Heart right ventricle (tissue), 16 donors: ENCODE measurements around the gene DHRS2. TPM values are rescaled to one million over a fixed set of nuclear protein-coding genes. Genes with fewer than 3 reads are reported as not detected.

ENCODE experiments used
- ATAC-seq, 8 donors: fragments of 200-7000 bp; cut with Tn5 transposase; one replicate each; pipeline ENCODE4 v1.9.1; 2020; ENCODE audit warnings: mild to moderate bottlenecking in 8 of 8, moderate library complexity in 8 of 8, moderate number of reproducible peaks in 1 of 8
- DNase-seq, 2 donors: peaks; one replicate each; pipeline ENCODE4 v3.0.0-alpha.2; 2020
- H3K27ac ChIP-seq, 10 donors: fragments of 200-600 bp; sonication (generic) in 2 of 10; one replicate each; pipeline versions ENCODE4 v1.5.0 to v1.8.0; 2020 to 2022; ENCODE audit warnings: mild to moderate bottlenecking in 3 of 10
- H3K27me3 ChIP-seq, 7 donors: fragments of 200-600 bp; one replicate each; pipeline ENCODE4 v1.8.0; 2021 to 2022; ENCODE audit warnings: mild to moderate bottlenecking in 2 of 7
- H3K36me3 ChIP-seq, 9 donors: fragments of 200-600 bp; sonication (generic) in 1 of 9; one replicate each; pipeline versions ENCODE4 v1.5.0 to v1.8.0; 2020 to 2022; ENCODE audit warnings: mild to moderate bottlenecking in 2 of 9
- H3K4me1 ChIP-seq, 9 donors: fragments of 200-600 bp; sonication (generic) in 1 of 9; one replicate each; pipeline versions ENCODE4 v1.5.0 to v1.8.0; 2020 to 2022; ENCODE audit warnings: mild to moderate bottlenecking in 4 of 9
- H3K4me3 ChIP-seq, 10 donors: fragments of 200-600 bp; sonication (generic) in 2 of 10; one replicate each; pipeline versions ENCODE4 v1.5.0 to v1.8.0; 2020 to 2022; ENCODE audit warnings: mild to moderate bottlenecking in 7 of 10, moderate library complexity in 2 of 10
- H3K9me3 ChIP-seq, 11 donors: fragments of 200-600 bp in 10 of 11; sonication (generic) in 2 of 11; one replicate each; pipeline versions ENCODE4 v1.5.0 to v1.8.0; 2013 to 2022; ENCODE audit warnings: mild to moderate bottlenecking in 2 of 11, control low read depth in 1 of 11, moderate library complexity in 1 of 11
- CTCF ChIP-seq, 9 donors: fragments of 200-600 bp; sonication (generic) in 2 of 9; IDR thresholded peaks; one replicate each; pipeline versions ENCODE4 v1.5.0 to v1.8.0; 2021 to 2022; ENCODE audit warnings: antibody characterized with exemption in 9 of 9, mild to moderate bottlenecking in 5 of 9, moderate library complexity in 1 of 9
- WGBS, 2 donors: extraction: QIAGEN DNeasy Blood & Tissue Kit; methylation state at CpG; one replicate each; pipeline ENCODE4 v1.1.7; 2013; ENCODE audit warnings: inconsistent platforms in 1 of 2; 5-methylcytosine and 5-hydroxymethylcytosine counted together
- intact Hi-C, 10 donors: fragments of 100-400 bp; cut with DNase I; formaldehyde crosslinking; loops; one replicate each; pipeline versions ENCODE4 v1.11.1 to v1.14.2; 2022
- polyA plus RNA-seq, 2 donors: library from polyadenylated mRNA; stranded (reverse); fragments of 200-250 nt; gene quantifications; one replicate each; pipeline ENCODE4 v1.2.3, GENCODE V29; 2013
- total RNA-seq, 10 donors: library from RNA; stranded (reverse); fragmentation: NEBNext Ultra II Directional in 3 of 10; extraction: Animal tissue kit (Norgen Biotek cat#: 25700) in 3 of 10; gene quantifications; one replicate each; pipeline versions ENCODE4 v1.2.1 to v1.2.4, GENCODE V29; 2021 to 2023
- donor health status: Arrhythmogenic right ventricular cardiomyopathy.
- donor health status: ischemic (EF 13 %, LVEDD 7.1; RV severe dilation, severe dysfunction).
- donor health status: healthy with polysubstance abuse.
- donor health status: DM: no; HTN: yes; CAD: no.
- donor health status: DM: no; HTN: no; CAD: no.
- donor health status: ischemic (EF 25% LVEDD 6.9; RV normal size, moderate dysfunction).
- donor health status: ischemic (EF 25% LVEDD 5.7; RV mildly dilated, moderate dysfunction).
- donor health status: healthy.
- donor health status: DM: yes; HTN: yes; CAD: no.
- donor health status: Ischemic cardiomyopathy.
- donor health status: ischemic (EF 35%, LVEDD 5.7; RV mildly dilated, moderate dysfunction).
- donor health status: nonischemic (EF 11% LVEDD 7.7; RV severe dilation, severe dysfunction).
- donor health status: DM: yes; HTN: yes; CAD: no.
- donor health status: PGD.
- donor health status: ischemic (EF 29% LVEDD 5.4; RV normal size, mild dysfunction).
- donor health status: nonischemic (EF 23%, LVEDD 6.1; RV moderate dilation, normal function).

The DHRS2 gene
- total and polyA plus RNA-seq, 12 donors: 0.07 TPM; not detected in 11

- Histone ChIP-seq H3K4me1 (peaks cover 0 to 14% (median 9%) of the 10 kb centered on the region in 9 donors), H3K27me3 (peaks cover 0 to 10% (median 0%) of the 10 kb centered on the region in 7 donors), H3K36me3 (no peaks in the 10 kb centered on the region), H3K9me3 (peaks cover 0 to 22% (median 5%) of the 10 kb centered on the region in 11 donors), H3K4me3 (no peak overlapping the region), H3K27ac (no peak overlapping the region)
- TF ChIP-seq CTCF (IDR thresholded peaks at IDR 0.05): no peak
- intact Hi-C loops: no loop called here
- DNase-seq (no peak), ATAC-seq (no peak)
- 87% methylated on average over 6 of the region's 6 CpGs for WGBS, 2 donors
Measured at GRCh38 chr14:23627961-23628360, 8.2 kb upstream of the DHRS2 start.

- WGBS, 2 donors: 40 to 52% methylated on average over 2 of the region's 2 CpGs
- Histone ChIP-seq H3K27ac (no peak overlapping the region), H3K4me1 (peaks cover 0 to 15% (median 9%) of the 10 kb centered on the region in 9 donors), H3K9me3 (peaks cover 0 to 19% (median 5%) of the 10 kb centered on the region in 11 donors), H3K4me3 (no peak overlapping the region), H3K27me3 (peaks cover 0 to 14% (median 0%) of the 10 kb centered on the region in 7 donors), H3K36me3 (no peaks in the 10 kb centered on the region)
- intact Hi-C loops: no loop called here
- no peak for ATAC-seq
- DNase-seq: no peak
- TF ChIP-seq CTCF (IDR thresholded peaks at IDR 0.05): no peak
Measured at GRCh38 chr14:23629204-23629603, 7.0 kb upstream of the DHRS2 start.

GRCh38 chr14:23629832-23630396, 6.2 kb upstream of the DHRS2 start:
- ATAC-seq (no peak), DNase-seq (no peak)
- Histone ChIP-seq H3K27me3 (peaks cover 0 to 14% (median 0%) of the 10 kb centered on the region in 7 donors), H3K4me3 (no peak overlapping the region), H3K27ac (no peak overlapping the region), H3K36me3 (no peaks in the 10 kb centered on the region), H3K4me1 (peaks cover 0 to 15% (median 9%) of the 10 kb centered on the region in 9 donors), H3K9me3 (peaks cover 0 to 12% (median 4%) of the 10 kb centered on the region in 11 donors)
- TF ChIP-seq CTCF (IDR thresholded peaks at IDR 0.05): no peak
- intact Hi-C loops: loop anchor here in 7 of 10 donors (2.0 to 5.0 kb wide), 3 partner anchors 297 to 302 kb away; no protein-coding TSS in a partner anchor

- no peak for ATAC-seq
Measured at GRCh38 chr14:23630687-23631086, 5.5 kb upstream of the DHRS2 start.

More at GRCh38 chr14:23630687-23631086, 5.5 kb upstream of the DHRS2 start:
- peaks cover 0 to 15% (median 9%) of the 10 kb centered on the region in 9 donors for H3K4me1 ChIP-seq
- peaks cover 0 to 4% (median 0%) of the 10 kb centered on the region in 11 donors for H3K9me3 ChIP-seq
- peaks cover 0 to 14% (median 0%) of the 10 kb centered on the region in 7 donors for H3K27me3 ChIP-seq
- intact Hi-C loops: loop anchor here in 7 of 10 donors (2.0 to 5.0 kb wide), 3 partner anchors 297 to 302 kb away; no protein-coding TSS in a partner anchor
- TF ChIP-seq CTCF (IDR thresholded peaks at IDR 0.05): no peak
- H3K4me3 ChIP-seq: no peak overlapping the region
- no peak overlapping the region for H3K27ac ChIP-seq
- WGBS, 2 donors: 50 to 58% methylated on average over 1 of the region's 1 CpG
- no peak for DNase-seq
- H3K36me3 ChIP-seq: no peaks in the 10 kb centered on the region
